Activated CD4-positive, alpha-beta memory T cell treated with anti-CD3 and anti-CD28 coated beads for 36 hours (primary cell): ENCODE measurements around the gene FAM83D. TPM values are rescaled to one million over a fixed set of nuclear protein-coding genes. Genes with fewer than 3 reads are reported as not detected.
"Not testable (repeated sequence)": the region's sequence is repeated elsewhere in the genome, so short reads cannot be mapped to it uniquely, and the experiment has no call there.

Experiments
- CTCF ChIA-PET: fragments of 350-600 bp; sonication (Branson Sonifier 250); formaldehyde crosslinking; loops from one replicate; lab custom pipeline; 2021; ENCODE audit warnings: antibody characterized with exemption, inconsistent platforms; lab: Charles Lee
- POLR2A ChIA-PET: fragments of 350-600 bp; sonication (Branson Sonifier 250); formaldehyde crosslinking; loops from one replicate; lab custom pipeline; 2021; ENCODE audit warnings: antibody characterized with exemption; lab: Charles Lee
- DNase-seq: peaks from one replicate; pipeline ENCODE4 v3.0.0-alpha.2; 2020
- H3K27ac Mint-ChIP-seq: one replicate; pipeline ENCODE4 v1.8.0; 2021; ENCODE audit warnings: mixed read lengths
- H3K27me3 Mint-ChIP-seq: one replicate; pipeline ENCODE4 v1.8.0; 2021; ENCODE audit warnings: mixed read lengths
- H3K36me3 Mint-ChIP-seq: one replicate; pipeline ENCODE4 v1.8.0; 2021; ENCODE audit warnings: mixed read lengths
- H3K4me1 Mint-ChIP-seq: one replicate; pipeline ENCODE4 v1.8.0; 2021; ENCODE audit warnings: low read depth, mixed read lengths
- H3K4me3 Mint-ChIP-seq: one replicate; pipeline ENCODE4 v1.8.0; 2021; ENCODE audit warnings: mild to moderate bottlenecking, mixed read lengths
- H3K9me3 Mint-ChIP-seq: one replicate; pipeline ENCODE4 v1.8.0; 2021; ENCODE audit warnings: mixed read lengths
- intact Hi-C: fragments of 100-400 bp; cut with micrococcal nuclease; formaldehyde crosslinking; loops from one replicate; pipeline ENCODE4 v1.15.1; 2023
- total RNA-seq, 2 experiments: library from RNA; stranded (reverse); gene quantifications; one replicate each; pipeline ENCODE4 v1.2.3, GENCODE V29; 2021

The FAM83D gene
- total RNA-seq, 2 experiments from 2014 or later = 11.1 to 11.2 TPM

- Mint-ChIP-seq H3K27me3 (no peaks in the 10 kb centered on the region), H3K9me3 (no peaks in the 10 kb centered on the region), H3K36me3 (no peaks in the 10 kb centered on the region), H3K27ac (no peak overlapping the region), H3K4me1 (peaks cover 12% of the 10 kb centered on the region), H3K4me3 (no peak overlapping the region)
- DNase-seq = no peak
- intact Hi-C loops = no loop called here
- POLR2A ChIA-PET = no interaction called here
- CTCF ChIA-PET = interaction anchor here (1.3 to 1.4 kb wide), 2 partner anchors 32 to 91 kb away, joined by 3 read pairs; partner anchors contain the start of gene FAM83D
Observed at GRCh38 chr20:38957915-38958485, 31.8 kb downstream of the FAM83D start.

GRCh38 chr20:38960187-38960687 is 34.0 kb downstream of the FAM83D start:
- H3K36me3 Mint-ChIP-seq, H3K27ac Mint-ChIP-seq, H3K4me3 Mint-ChIP-seq, DNase-seq, H3K27me3 Mint-ChIP-seq, POLR2A ChIA-PET, H3K9me3 Mint-ChIP-seq: not testable (repeated sequence)
- CTCF ChIA-PET = interaction anchor here (4.9 kb wide), 1 partner anchor 34 kb away, joined by 30 read pairs; the partner anchor contains the start of gene FAM83D
- peaks cover 24% of the 10 kb centered on the region for H3K4me1 Mint-ChIP-seq
- intact Hi-C loops = loop anchor here (5.0 kb wide), 2 partner anchors 153 to 233 kb away; partner anchors contain the start of gene PPP1R16B

- CTCF ChIA-PET = interaction anchor here (0.7 to 4.9 kb wide), 11 partner anchors 9 to 314 kb away, joined by 3 to 42 read pairs (median 4); partner anchors contain the start of gene FAM83D
- Mint-ChIP-seq H3K27me3 (no peaks in the 10 kb centered on the region), H3K36me3 (no peaks in the 10 kb centered on the region), H3K4me1 (peaks cover 24% of the 10 kb centered on the region), H3K4me3 (peak overlapping the region; percentile 93), H3K9me3 (no peaks in the 10 kb centered on the region), H3K27ac (peak overlapping the region; percentile 91)
- intact Hi-C loops = loop anchor here (1.0 to 5.0 kb wide), 6 partner anchors 35 to 234 kb away; partner anchors contain the start of genes FAM83D and PPP1R16B
- POLR2A ChIA-PET = interaction anchor here (0.6 to 2.7 kb wide), 9 partner anchors 35 to 287 kb away, joined by 3 to 25 read pairs (median 3); partner anchors contain the start of gene FAM83D
- DNase-seq = peak; percentile 54
Observed at GRCh38 chr20:38961530-38962043, 35.4 kb downstream of the FAM83D start.

- Mint-ChIP-seq H3K4me1 (peaks cover 24% of the 10 kb centered on the region), H3K27ac (peak within 1 kb of the TSS; percentile 91), H3K4me3 (peak within 1 kb of the TSS; percentile 93), H3K36me3 (no peaks in the 10 kb centered on the region), H3K27me3 (no peaks in the 10 kb centered on the region), H3K9me3 (no peaks in the 10 kb centered on the region)
- intact Hi-C loops = loop anchor here (1.0 to 5.0 kb wide), 6 partner anchors 35 to 235 kb away; partner anchors contain the start of genes FAM83D and PPP1R16B
- DNase-seq = peak; percentile 99
- CTCF ChIA-PET = interaction anchor here (0.6 to 4.9 kb wide), 16 partner anchors 8 to 237 kb away, joined by 3 to 42 read pairs (median 4); partner anchors contain the start of gene FAM83D
- POLR2A ChIA-PET = interaction anchor here (1.0 to 2.7 kb wide), 10 partner anchors 32 to 288 kb away, joined by 3 to 25 read pairs (median 4); partner anchors contain the start of gene FAM83D
Observed at GRCh38 chr20:38962044-38962927, 36.1 kb downstream of the FAM83D start, which contains the start of gene DHX35. TSS of gene DHX35 (plus strand) at chr20:38962344. CDS start at chr20:38962368, 24 bp downstream.

- no peaks in the 10 kb centered on the region for H3K36me3 Mint-ChIP-seq
Observed at GRCh38 chr20:38962928-38963401, 36.7 kb downstream of the FAM83D start.

DNA sequence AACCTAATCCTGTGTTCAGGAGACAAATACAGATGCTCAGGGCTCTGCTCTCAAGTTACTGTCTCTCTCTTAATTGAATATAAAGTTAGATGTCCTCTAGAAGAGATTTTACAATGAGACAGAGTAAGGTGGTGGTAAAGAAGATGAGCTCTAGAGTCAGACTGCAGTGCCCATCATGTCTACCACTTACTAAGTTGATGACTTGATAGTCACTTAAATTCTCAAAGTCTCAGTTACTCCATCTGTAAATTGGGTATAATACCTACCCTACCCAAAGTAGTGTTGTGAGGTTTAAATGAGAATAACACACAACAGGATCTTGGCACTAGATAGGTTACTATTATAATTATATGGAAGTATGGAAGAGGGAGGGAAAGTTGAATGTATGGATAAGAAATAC is 37.5 kb downstream of the FAM83D start:
- no peaks in the 10 kb centered on the region for H3K9me3 Mint-ChIP-seq
- H3K36me3 Mint-ChIP-seq = no peaks in the 10 kb centered on the region
- POLR2A ChIA-PET = interaction anchor here (2.7 kb wide), 1 partner anchor 37 kb away, joined by 25 read pairs; the partner anchor contains the start of gene FAM83D
- no peak for DNase-seq
- CTCF ChIA-PET = interaction anchor here (4.9 kb wide), 1 partner anchor 37 kb away, joined by 30 read pairs; the partner anchor contains the start of gene FAM83D
- no peak overlapping the region for H3K4me3 Mint-ChIP-seq
- H3K4me1 Mint-ChIP-seq = peaks cover 24% of the 10 kb centered on the region
- intact Hi-C loops = loop anchor here (2.0 to 5.0 kb wide), 4 partner anchors 33 to 236 kb away; partner anchors contain the start of gene PPP1R16B
- no peaks in the 10 kb centered on the region for H3K27me3 Mint-ChIP-seq
- H3K27ac Mint-ChIP-seq = no peak overlapping the region

More at GRCh38 chr20:38962928-38963401, 36.7 kb downstream of the FAM83D start:
- Mint-ChIP-seq H3K4me1 (peaks cover 24% of the 10 kb centered on the region), H3K9me3 (no peaks in the 10 kb centered on the region), H3K27me3 (no peaks in the 10 kb centered on the region), H3K27ac (peak overlapping the region; percentile 87), H3K4me3 (peak overlapping the region; percentile 93)
- DNase-seq = no peak
- CTCF ChIA-PET = interaction anchor here (0.6 to 4.9 kb wide), 11 partner anchors 7 to 118 kb away, joined by 3 to 42 read pairs (median 5); partner anchors contain the start of gene FAM83D
- POLR2A ChIA-PET = interaction anchor here (1.0 to 2.7 kb wide), 8 partner anchors 32 to 87 kb away, joined by 3 to 25 read pairs (median 4); partner anchors contain the start of gene FAM83D
- intact Hi-C loops = loop anchor here (1.0 to 5.0 kb wide), 6 partner anchors 34 to 236 kb away; partner anchors contain the start of genes FAM83D and PPP1R16B

GRCh38 chr20:38965264-38965663 is 39.0 kb downstream of the FAM83D start:
- no peaks in the 10 kb centered on the region for H3K27me3 Mint-ChIP-seq
- ChIA-PET CTCF (interaction anchor here (1.6 to 4.9 kb wide), 3 partner anchors 32 to 85 kb away, joined by 3 to 30 read pairs (median 7); partner anchors contain the start of gene FAM83D), POLR2A (no interaction called here)
- DNase-seq = no peak
- H3K4me1 Mint-ChIP-seq = peaks cover 24% of the 10 kb centered on the region
- peaks cover 5% of the 10 kb centered on the region for H3K36me3 Mint-ChIP-seq
- intact Hi-C loops = no loop called here
- no peaks in the 10 kb centered on the region for H3K9me3 Mint-ChIP-seq
- H3K27ac Mint-ChIP-seq = no peak overlapping the region
- H3K4me3 Mint-ChIP-seq = no peak overlapping the region

DNA sequence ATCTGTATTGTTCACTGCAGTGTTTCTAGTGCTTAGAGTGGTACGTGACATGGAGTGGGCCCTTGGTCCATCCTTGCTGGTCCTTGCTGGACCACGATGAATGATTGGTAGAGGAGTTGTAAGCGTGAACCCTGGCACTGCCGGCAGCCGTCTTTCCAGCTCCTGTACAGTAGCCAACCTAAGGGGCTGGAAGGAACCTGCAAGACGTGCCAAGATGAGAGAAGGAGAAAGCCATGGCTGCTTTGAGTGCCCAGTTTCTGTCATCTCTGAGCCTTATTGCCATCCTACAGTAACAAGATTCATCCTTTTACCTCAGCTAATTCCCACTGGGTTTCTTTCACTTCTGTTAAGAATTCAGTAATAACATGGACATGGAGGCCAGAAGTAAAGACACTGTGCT is 41.9 kb downstream of the FAM83D start:
- DNase-seq = no peak
- POLR2A ChIA-PET = no interaction called here
- Mint-ChIP-seq H3K27ac (no peak overlapping the region), H3K4me3 (no peak overlapping the region), H3K4me1 (peaks cover 10% of the 10 kb centered on the region), H3K27me3 (no peaks in the 10 kb centered on the region), H3K36me3 (peaks cover 14% of the 10 kb centered on the region), H3K9me3 (no peaks in the 10 kb centered on the region)
- intact Hi-C loops = no loop called here
- CTCF ChIA-PET = interaction anchor here (0.5 to 0.8 kb wide), 2 partner anchors 82 to 209 kb away, joined by 3 read pairs; no protein-coding TSS in a partner anchor

DNA sequence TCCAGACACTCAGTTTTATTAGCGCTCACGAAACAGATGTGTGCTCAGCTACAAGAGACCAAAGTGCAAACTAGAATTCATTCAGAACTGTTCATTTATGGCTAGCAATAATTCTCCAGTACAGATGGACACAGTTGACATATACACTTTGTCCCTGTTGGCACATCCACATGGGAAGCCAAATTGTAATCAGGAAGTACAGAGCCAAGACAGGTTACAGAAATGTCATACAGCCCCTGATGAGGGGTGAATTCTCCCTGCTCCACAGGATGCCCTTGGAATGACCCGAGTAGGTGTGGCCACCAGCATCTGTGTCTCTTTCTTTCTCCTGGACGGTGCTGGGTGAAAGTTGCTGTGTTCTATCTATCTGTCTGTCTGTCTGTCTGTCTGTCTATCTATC is 43.5 kb downstream of the FAM83D start:
- Mint-ChIP-seq H3K27ac (no peak overlapping the region), H3K4me1 (peaks cover 4% of the 10 kb centered on the region), H3K4me3 (no peak overlapping the region), H3K9me3 (no peaks in the 10 kb centered on the region), H3K36me3 (peaks cover 18% of the 10 kb centered on the region), H3K27me3 (no peaks in the 10 kb centered on the region)
- POLR2A ChIA-PET = no interaction called here
- intact Hi-C loops = no loop called here
- no peak for DNase-seq
- CTCF ChIA-PET = interaction anchor here (1.5 to 1.9 kb wide), 2 partner anchors 8 to 80 kb away, joined by 5 to 6 read pairs; partner anchors contain the start of gene DHX35

- Mint-ChIP-seq H3K9me3 (no peaks in the 10 kb centered on the region), H3K4me1 (peaks cover 7% of the 10 kb centered on the region), H3K27me3 (no peaks in the 10 kb centered on the region), H3K4me3 (no peak overlapping the region), H3K27ac (no peak overlapping the region), H3K36me3 (peaks cover 18% of the 10 kb centered on the region)
- POLR2A ChIA-PET = no interaction called here
- CTCF ChIA-PET = interaction anchor here (0.8 to 1.9 kb wide), 3 partner anchors 8 to 80 kb away, joined by 3 to 6 read pairs (median 5); partner anchors contain the start of gene DHX35
- intact Hi-C loops = no loop called here
- no peak for DNase-seq
Observed at GRCh38 chr20:38970302-38970701, 44.1 kb downstream of the FAM83D start.
